Measurements from ENCODE around the gene SERPINA9.
"Not testable (repeated sequence)": the region's sequence is repeated elsewhere in the genome, so short reads cannot be mapped to it uniquely, and the experiment has no call there.

SERPINA9 gene

GRCh38 chr14:94483071-94483451, 7.1 kb upstream of the SERPINA9 start:
- peak overlapping the region; percentile 75 for H3K27ac ChIP-seq (ENCODE audit: low read length)
- peaks cover 11% of the 10 kb centered on the region; the same call in 1 of the 2 replicates for H3K27me3 ChIP-seq (ENCODE audit: low read depth, low read length)
- TF ChIP-seq EZH2phosphoT487 (IDR thresholded peaks at IDR 0.05; ENCODE audit: low read depth) = no peak
- TF ChIP-seq, protein P1, sequence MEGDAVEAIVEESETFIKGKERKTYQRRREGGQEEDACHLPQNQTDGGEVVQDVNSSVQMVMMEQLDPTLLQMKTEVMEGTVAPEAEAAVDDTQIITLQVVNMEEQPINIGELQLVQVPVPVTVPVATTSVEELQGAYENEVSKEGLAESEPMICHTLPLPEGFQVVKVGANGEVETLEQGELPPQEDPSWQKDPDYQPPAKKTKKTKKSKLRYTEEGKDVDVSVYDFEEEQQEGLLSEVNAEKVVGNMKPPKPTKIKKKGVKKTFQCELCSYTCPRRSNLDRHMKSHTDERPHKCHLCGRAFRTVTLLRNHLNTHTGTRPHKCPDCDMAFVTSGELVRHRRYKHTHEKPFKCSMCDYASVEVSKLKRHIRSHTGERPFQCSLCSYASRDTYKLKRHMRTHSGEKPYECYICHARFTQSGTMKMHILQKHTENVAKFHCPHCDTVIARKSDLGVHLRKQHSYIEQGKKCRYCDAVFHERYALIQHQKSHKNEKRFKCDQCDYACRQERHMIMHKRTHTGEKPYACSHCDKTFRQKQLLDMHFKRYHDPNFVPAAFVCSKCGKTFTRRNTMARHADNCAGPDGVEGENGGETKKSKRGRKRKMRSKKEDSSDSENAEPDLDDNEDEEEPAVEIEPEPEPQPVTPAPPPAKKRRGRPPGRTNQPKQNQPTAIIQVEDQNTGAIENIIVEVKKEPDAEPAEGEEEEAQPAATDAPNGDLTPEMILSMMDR (IDR thresholded peaks at IDR 0.05; ENCODE audit: low read depth, low read length) = no peak
- peaks cover 13% of the 10 kb centered on the region; the same call in 1 of the 2 replicates for H3K9me3 ChIP-seq (ENCODE audit: insufficient read depth, low read length)
- no peaks in the 10 kb centered on the region for H4K20me1 ChIP-seq (ENCODE audit: insufficient read depth, low read length)
- H3K4me3 ChIP-seq (ENCODE audit: low read length) = peak overlapping the region; percentile 41
- H3K36me3 ChIP-seq (replicated peaks; ENCODE audit: low read depth, low read length) = peaks cover 10% of the 10 kb centered on the region
- no peaks in the 10 kb centered on the region for H3K79me2 ChIP-seq (ENCODE audit: low read length)
- peak overlapping the region; percentile 34; the same call in 1 of the 2 replicates for H3K9ac ChIP-seq (ENCODE audit: low read length)
- H2AFZ ChIP-seq (ENCODE audit: low read depth, low read length) = peak overlapping the region; percentile 2; the same call in 1 of the 2 replicates
- peak overlapping the region; percentile 68 for H3K4me2 ChIP-seq (ENCODE audit: low read length)
- peaks cover 55% of the 10 kb centered on the region for H3K4me1 ChIP-seq (ENCODE audit: low read length)

- H2AFZ ChIP-seq (ENCODE audit: low read depth, low read length) = peak overlapping the region; percentile 14; the same call in 1 of the 2 replicates
- not testable (repeated sequence) for H3K79me2 ChIP-seq (ENCODE audit: low read length); H4K20me1 ChIP-seq (ENCODE audit: insufficient read depth, low read length); H3K27me3 ChIP-seq (ENCODE audit: low read depth, low read length)
- peak overlapping the region; percentile 75 for H3K27ac ChIP-seq (ENCODE audit: low read length)
- H3K4me1 ChIP-seq (ENCODE audit: low read length) = peaks cover 55% of the 10 kb centered on the region
- peaks cover 12% of the 10 kb centered on the region for H3K36me3 ChIP-seq (replicated peaks; ENCODE audit: low read depth, low read length)
- H3K4me2 ChIP-seq (ENCODE audit: low read length) = peak overlapping the region; percentile 68
- H3K9ac ChIP-seq (ENCODE audit: low read length) = peak overlapping the region; percentile 34; the same call in 1 of the 2 replicates
- H3K9me3 ChIP-seq (ENCODE audit: insufficient read depth, low read length) = peaks cover 15% of the 10 kb centered on the region; the same call in 1 of the 2 replicates
- peak overlapping the region; percentile 41; the same call in 1 of the 2 replicates for H3K4me3 ChIP-seq (ENCODE audit: low read length)
Measured at GRCh38 chr14:94482132-94483070, 6.4 kb upstream of the SERPINA9 start.

- H3K4me1 ChIP-seq (ENCODE audit: low read length) = peaks cover 52% of the 10 kb centered on the region
- H3K9me3 ChIP-seq (ENCODE audit: insufficient read depth, low read length) = peaks cover 15% of the 10 kb centered on the region; the same call in 1 of the 2 replicates
- no peaks in the 10 kb centered on the region for H4K20me1 ChIP-seq (ENCODE audit: insufficient read depth, low read length)
- H3K4me3 ChIP-seq (ENCODE audit: low read length) = no peak overlapping the region
- TF ChIP-seq, protein P1 (IDR thresholded peaks at IDR 0.05; ENCODE audit: low read depth, low read length) = no peak
- TF ChIP-seq EZH2phosphoT487 (IDR thresholded peaks at IDR 0.05; ENCODE audit: low read depth) = no peak
- H3K79me2 ChIP-seq (ENCODE audit: low read length) = no peaks in the 10 kb centered on the region
- no peaks in the 10 kb centered on the region for H3K27me3 ChIP-seq (ENCODE audit: low read depth, low read length)
- peaks cover 12% of the 10 kb centered on the region for H3K36me3 ChIP-seq (replicated peaks; ENCODE audit: low read depth, low read length)
- H3K27ac ChIP-seq (ENCODE audit: low read length) = no peak overlapping the region
- no peak overlapping the region for H3K9ac ChIP-seq (ENCODE audit: low read length)
- peak overlapping the region; percentile 14; the same call in 1 of the 2 replicates for H2AFZ ChIP-seq (ENCODE audit: low read depth, low read length)
- H3K4me2 ChIP-seq (ENCODE audit: low read length) = no peak overlapping the region
Measured at GRCh38 chr14:94481468-94482131, 5.6 kb upstream of the SERPINA9 start.

- Histone ChIP-seq H3K4me1 (ENCODE audit: low read length) (peaks cover 53% of the 10 kb centered on the region), H3K4me2 (ENCODE audit: low read length) (no peak overlapping the region), H3K9ac (ENCODE audit: low read length) (no peak overlapping the region), H3K4me3 (ENCODE audit: low read length) (no peak overlapping the region), H3K27me3 (ENCODE audit: low read depth, low read length) (no peaks in the 10 kb centered on the region), H4K20me1 (ENCODE audit: insufficient read depth, low read length) (no peaks in the 10 kb centered on the region), H3K36me3 (replicated peaks; ENCODE audit: low read depth, low read length) (peaks cover 12% of the 10 kb centered on the region), H3K27ac (ENCODE audit: low read length) (no peak overlapping the region), H3K79me2 (ENCODE audit: low read length) (no peaks in the 10 kb centered on the region), H2AFZ (ENCODE audit: low read depth, low read length) (no peak overlapping the region), H3K9me3 (ENCODE audit: insufficient read depth, low read length) (peaks cover 15% of the 10 kb centered on the region; the same call in 1 of the 2 replicates)
- no peak for TF ChIP-seq EZH2phosphoT487 (IDR thresholded peaks at IDR 0.05; ENCODE audit: low read depth)
- TF ChIP-seq, protein P1 (IDR thresholded peaks at IDR 0.05; ENCODE audit: low read depth, low read length) = no peak
Measured at GRCh38 chr14:94480809-94481208, 4.8 kb upstream of the SERPINA9 start.

Data from OCI-LY3 (cell line).